HG02610 (cell line): ENCODE results near the gene MVB12B.

Source experiments
- ATAC-seq: cut with Tn5 transposase; IDR thresholded peaks from one replicate; pipeline ENCODE4 v1.9.1; 2021; ENCODE audit warnings: mild to moderate bottlenecking, moderate library complexity; ENCODE audit not compliant: unreplicated experiment

Gene MVB12B

DNA sequence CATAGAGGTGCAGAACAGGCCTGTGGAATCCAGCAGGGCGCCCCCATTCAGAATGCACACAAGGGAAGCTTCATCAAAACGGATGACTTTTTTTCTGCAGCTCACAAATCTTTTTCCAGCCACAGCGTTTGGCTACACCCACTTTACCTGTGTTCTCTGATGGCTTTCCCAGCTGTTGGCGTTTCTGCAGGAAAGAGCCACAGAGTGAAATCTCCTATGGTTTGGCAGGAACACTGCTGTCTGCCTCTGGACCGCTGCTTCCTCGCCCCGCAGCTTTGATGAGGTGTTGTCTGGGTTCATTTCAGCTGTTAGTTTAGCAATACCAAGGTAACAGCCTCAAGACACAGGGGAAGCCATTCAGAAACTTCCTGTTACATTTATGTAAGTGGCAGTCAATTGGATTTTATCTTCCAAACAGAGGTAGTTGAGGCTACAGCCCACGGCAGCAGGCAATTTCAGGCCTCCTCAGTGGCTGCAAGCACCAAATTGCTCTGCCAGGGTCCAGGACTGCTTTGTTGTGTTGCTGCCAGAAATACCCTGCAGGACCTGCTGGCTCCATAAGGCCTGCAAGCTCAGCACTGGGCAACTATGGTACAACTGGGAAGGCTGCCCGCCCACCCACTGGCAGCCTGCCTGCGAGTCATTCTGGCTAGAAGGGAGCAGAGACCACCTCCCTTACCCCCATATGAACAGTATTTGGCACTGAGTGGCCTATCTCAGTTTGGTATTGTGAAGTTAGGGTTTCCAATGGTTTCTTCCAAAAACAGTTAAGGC, 96.7 kb downstream of the MVB12B start:
- no peak for ATAC-seq

DNA sequence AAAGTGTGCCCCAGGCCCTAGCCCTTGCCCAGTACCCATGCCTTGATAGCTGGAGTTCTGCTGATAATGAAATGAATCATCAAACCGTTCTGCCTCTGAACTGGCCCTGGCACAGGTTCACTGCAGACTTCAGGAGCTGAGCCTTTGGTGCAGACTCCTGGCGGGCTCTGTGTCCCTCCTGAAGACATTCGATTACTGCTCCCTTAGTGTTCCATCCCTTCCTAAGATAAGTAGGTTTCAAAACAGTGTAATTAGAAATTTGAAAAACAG, 97.2 kb downstream of the MVB12B start:
- ATAC-seq = no peak

DNA sequence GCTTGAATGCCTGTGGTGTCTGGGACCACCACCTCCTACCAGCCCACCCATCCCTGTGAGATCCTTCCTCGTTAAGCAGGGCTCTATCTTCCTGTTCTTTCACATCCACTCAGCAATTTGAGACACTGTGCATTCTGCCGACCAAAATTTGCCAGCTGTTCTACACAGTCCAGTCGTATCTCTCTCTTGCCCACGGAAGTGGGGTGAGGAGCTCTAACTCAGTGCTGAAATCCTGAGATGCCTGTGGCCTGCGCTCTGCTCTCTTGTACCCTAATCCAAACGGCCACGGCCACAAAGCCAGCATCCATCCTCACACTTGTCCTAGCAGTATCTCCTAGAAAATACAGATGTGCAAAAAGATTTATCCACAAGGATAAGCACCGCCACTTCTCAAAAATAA, 97.9 kb downstream of the MVB12B start:
- no peak for ATAC-seq

DNA sequence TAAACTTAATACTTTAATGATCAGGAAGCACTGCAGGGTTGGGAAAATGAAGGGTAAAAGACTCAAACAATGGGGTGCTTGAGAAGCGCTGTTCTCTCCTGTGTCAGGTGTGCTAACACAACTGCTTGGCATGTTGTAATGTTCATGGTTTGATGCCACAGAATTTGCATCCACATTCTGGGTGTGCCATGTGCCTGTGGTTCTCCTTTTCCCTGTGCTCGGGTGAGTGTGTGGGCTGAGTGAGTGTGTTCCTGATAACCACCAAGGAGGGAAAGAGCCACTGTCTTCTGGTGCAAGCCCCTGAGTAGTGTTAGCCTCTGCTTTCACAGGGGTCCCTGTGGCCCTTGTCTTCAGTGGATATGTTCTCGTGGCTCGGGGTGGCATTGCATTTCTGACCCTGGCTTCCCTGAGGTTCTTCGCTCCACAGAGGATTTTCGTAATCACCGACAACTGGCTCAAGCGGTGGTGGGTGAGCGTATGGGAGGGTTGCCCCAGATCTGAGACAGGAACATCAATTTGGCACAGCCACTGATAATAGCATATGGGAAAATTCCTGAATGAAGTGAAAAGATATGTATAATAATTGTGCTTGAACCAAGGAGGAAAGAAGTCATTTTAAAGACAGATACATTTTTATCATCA, 102.0 kb downstream of the MVB12B start:
- ATAC-seq = no peak

DNA sequence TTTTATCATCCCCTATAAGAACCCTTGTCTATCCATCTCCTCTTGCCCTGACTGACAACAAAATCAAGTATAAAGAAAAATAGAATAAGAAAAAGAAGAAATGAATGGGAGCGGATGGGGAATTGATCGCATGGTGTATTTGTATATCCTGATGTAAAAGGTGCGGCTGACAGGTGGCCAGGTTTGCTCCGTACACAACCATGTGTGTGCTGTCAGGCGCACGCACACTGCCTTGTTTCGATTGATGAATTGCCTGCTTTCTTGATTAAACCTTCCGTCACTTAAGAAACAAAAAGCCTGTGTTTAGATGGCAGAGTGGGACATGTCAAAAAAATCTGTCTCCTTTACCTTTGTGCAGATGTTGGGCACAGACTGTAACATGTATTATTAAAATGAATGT, 102.6 kb downstream of the MVB12B start:
- ATAC-seq = no peak

DNA sequence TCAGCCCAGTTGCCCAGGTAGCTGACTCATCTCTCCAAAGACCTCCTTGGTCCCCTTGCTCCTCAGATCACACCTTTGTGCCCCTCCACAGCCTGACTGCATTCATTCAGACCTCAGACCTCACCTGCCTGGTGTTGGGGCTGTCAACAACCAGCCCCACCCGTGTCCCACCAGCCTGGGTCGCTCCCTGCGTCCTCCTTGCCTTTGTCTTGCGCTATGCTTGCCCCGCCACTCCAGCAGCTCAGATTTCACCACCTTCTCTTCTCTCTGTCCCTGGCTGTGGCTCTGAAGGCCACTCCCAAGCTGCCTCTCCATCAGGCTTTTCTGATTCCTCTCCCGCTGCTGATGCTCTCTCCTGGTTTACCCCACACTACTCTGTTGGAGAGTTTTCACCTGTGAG, 103.5 kb downstream of the MVB12B start:
- ATAC-seq = no peak

DNA sequence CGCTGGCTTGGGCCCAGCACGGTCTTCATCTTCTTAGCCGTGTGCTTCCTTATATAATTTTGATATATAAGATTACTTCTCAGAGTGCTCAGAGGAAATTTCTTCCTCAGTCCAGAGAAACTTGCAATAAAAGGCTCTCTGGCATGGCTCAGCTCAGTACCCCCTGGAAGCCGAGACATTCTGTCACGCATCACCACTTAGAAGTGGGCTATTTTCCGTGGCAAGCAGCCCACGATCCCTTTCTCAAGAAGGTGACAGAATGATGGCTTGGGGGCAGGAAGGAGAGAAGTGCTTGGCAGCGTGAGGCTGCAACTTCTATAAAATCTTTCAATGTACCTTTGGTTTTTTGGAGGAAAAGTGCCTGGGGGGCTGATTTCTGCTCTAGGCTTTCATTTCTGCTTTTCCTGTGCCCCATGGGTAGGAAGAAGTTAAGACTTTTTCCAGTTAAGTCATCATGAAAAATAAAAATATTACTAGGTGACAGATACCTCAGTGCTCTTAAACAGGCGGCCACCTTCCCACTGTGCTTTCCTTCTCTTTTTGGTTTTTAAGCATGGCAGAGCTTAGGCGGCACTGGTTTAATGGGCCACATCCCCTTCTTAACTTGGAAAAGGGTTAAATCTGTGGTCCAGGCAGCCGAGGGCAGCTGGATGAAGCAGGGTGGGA, 104.6 kb downstream of the MVB12B start:
- no peak for ATAC-seq

DNA sequence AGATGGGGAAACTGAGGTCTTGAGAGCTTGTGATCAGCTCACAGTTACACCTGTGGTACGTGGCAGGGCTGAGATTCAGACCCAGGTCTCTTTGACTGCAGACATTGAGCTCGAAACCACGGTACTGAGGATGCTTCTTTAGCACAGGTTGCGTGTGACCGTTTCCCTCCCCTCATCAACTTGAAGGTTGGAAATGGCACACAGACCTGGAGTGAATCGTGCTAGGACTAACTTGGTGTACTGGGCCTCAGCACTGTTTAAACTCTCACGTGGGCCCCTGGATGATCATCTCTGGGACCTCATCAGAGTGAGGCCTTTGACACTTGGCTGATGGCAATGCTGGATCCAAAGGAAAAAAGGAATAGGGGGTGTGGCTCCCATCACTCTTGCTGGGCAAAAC, 106.0 kb downstream of the MVB12B start:
- ATAC-seq = no peak

DNA sequence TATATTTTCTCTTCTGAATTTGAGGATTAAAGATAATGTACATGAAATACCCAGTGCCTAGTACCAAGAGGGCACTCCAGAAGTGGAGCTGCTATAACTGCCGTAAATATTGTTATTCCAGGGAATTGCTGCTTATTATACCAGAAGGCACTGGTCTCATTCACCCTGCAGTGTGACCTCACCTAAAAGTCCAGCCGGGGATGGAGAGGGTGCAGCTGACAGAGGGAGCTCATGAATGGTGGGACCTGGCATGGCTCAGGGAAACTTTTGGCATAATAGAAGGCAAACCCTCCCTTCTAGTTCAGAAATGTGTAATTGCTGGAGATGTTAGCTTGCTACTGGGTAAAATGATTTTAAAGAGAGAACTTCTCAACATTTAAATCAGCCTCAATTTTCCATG, 108.5 kb downstream of the MVB12B start:
- no peak for ATAC-seq

DNA sequence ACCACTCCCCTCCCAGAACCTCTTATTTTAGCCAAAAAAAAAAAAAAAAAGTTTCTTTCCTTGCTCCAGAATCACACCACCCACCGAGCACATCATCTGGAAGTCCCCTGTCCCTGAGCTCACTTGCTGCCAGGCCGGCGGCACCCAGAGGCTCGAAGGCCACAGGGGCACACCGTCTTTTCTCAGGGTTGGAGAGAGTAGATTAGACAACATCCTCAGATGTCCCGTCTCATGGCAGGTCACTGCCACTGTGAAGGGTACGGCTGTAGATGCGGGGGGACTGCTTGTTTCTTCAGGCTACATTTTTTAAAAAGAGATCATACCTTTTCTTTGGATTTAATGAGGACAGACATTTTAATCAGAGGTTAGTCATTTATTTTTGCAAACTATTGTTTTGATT, 109.0 kb downstream of the MVB12B start:
- ATAC-seq = no peak

DNA sequence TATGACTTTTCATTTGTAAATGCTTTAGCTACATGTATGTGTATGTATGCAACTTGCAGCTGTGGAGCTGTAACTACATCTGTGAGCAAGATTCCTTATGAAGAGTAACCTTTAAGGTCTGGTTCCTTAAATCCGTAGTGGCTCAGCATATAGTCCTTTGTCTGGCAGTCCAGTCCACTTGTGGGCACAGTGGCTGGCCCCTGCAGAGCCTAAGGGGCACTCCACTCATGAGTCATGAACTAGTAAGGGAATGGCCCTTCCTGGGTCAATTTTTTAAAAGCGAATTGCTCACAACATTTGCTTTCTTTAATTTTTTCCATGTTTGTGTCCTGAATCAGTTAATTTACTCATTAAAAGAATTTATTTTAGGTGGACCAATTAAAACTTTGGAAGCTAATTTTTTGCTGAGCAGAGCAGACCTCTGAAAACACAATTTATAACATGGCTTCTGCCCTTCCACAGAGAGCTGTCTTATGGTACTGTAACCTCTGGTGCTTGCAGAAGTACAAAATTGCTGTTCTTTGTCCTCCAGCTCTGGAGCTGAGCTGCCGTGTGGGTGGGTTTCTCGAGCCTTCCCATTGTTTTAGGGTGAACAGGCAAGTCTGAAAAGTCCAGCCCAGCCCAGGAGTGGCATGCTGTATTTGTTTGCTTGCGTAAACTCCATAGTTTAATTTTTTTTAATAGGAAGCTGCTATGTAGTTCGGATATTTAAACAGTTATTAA, 110.1 kb downstream of the MVB12B start:
- no peak for ATAC-seq

DNA sequence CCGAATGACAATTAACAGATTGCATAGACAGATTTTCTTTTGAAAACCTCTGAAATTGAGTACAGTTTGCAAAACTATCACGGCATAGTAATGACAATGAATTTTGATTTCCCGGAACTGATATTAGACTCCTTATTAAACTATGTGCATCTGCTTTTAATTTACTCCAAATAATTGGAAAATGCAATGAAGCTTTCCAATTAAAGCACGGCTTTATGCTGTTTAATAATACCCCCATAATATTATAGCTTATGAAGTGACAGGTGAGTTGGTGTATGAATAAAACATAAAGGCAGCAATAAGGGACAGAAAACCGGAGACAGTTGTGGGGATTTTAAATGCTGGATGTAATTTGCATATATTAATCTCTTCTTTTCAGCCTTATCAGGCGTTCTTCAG, 110.6 kb downstream of the MVB12B start:
- no peak for ATAC-seq

DNA sequence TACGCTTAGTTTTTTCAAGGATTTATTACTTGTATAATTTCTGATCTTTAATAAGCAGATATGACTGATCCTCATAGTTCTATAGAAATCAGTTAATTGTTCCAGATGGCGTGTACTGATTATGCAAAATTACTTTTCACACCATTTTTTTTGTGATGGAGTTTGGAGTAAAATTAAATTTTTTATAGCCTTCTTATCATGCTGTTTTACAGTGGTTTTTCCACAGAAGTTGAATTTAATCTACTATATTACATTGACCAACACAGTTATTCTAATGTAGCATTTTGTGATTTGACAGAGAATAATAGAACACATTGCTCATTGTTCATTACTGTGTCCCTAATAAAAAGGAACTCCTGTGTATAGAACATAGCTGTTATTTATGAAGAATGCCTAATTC, 111.1 kb downstream of the MVB12B start:
- ATAC-seq = no peak

DNA sequence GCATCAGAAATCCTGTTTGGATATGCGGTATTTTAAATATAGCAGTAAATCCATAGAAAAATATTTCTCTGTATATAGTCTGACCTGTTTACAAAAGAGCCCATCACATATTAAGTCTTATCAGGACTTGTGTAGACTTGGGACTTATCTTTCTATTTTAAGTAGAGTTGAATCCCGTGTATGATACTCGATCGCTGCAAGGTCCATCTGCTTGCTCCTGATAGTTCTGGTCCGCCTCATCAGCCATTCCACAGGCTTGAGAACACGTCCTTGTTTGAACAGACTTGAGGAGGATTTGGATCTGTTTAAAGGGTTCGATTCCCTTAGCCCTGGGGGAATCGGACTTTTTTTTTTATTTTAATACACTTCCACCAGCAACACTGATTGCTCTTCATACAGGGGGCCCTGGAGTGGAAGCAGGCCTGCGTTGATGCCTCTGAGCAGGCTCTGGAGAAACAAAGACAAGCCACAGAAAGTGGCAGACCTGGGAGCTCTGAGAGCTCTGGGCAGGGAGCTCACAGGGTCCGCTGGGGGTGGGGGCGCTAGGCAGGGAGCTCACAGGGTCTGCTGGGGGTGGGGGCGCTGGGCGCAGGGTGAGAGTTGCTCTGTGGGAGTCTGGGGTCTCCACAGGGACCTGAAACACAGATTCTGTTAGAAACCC, 112.2 kb downstream of the MVB12B start:
- ATAC-seq = no peak

DNA sequence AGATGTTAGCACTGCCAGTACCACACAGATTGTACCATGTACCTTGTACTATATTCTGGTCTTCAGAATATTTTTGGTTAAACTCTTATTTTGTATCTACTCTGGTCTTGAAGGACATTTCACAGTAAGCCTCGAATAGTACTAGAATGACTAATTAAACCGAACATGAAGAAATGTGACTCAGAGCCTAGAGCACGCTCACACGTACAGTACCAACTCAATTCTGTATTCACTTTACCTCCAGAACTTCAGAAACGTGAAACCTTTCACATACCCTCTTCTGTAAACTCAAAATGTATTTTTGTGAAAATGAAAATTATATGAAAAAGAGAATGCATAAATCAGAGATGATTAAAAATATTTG, 112.8 kb downstream of the MVB12B start:
- ATAC-seq = no peak

DNA sequence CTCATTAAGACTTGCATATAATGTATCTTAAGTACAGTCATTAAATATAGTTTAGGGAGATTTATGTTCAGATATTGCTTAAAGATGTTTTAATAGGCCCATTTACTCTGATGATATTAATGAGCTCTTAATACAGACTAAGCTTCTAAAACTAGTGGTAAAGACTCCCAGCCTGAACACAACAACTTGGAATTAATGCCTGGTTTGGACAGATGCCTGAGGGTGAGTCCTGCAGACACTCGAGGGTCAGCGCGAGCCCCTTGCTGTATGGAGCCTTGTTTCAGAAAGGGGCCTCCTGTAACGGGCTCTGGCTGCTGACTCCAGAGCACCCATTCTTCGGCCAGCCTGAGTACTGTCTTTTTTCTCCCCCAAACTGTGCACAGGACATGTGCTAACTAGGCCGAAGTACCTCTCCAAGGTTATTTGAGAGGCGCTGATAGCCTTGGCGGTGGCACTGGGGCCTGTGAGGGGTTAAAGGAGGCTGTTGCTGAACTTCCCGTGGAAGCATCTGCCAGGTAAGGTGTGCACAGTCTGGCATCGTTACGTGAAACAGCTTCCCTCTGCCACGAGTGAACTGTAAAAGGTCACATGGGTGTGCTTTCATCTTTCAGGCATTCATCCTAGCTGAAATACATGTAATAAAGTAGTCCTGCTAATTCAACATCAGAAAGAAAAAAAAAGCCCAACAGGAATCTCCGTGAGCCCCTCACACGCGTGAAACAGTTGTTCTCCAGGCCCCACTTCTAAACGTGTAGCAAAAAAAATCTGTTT, 113.4 kb downstream of the MVB12B start:
- no peak for ATAC-seq

DNA sequence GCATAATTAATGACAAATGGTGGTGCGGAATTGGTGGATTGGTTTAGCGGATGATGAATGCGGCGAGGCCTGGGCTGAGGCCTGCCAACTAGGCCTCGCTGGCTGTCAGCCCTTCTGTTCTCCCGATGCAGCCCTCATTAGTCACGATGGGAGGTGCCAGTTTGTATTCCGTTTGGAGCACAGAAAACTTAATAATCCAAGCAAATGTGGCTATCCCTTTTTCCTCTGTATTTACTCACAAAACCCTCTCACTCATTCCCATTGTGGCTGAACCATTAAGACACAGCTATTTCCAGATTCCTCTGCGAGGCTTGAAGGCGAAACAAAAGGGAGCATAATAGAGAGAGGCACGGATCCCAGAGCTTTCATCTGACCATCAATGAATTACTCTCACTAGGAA, 114.3 kb downstream of the MVB12B start:
- ATAC-seq = no peak

DNA sequence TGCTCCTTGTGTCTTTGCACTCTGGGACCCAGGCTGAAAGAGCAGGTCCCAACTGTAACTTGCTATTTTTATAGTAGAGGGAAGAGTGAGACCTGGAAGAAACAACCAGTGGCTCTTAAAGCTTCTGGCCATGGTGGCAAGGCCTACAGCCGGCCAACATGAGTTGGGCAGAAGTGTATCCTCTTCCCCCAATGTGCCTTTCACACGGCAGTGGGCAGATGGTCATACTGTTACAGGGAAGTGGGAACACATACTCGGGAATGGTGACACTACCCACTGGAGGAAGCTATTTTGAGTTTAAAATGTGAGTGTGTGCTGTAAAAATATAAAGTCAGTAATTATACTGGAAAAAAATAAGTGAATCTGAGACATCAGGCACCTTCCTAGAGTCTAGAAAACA, 116.0 kb downstream of the MVB12B start:
- ATAC-seq = no peak

DNA sequence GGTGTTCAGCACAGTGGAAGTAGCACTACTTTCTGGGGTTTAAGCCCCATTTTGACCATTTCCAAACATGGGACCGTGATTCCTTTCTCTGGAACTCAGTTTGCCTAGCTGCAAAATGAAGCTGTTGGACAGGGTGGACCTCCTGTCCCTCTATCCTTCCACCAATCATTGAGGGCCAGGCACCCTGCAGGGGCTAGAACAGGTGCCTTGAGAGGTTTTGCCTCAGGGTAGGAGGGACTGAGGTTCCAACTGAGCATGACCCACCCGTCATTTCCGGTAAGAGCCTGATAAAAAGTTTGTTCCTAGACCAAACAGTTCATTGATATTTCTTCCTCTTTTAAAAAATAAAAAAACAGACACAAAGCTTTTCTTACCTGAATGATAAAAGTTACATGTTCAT, 116.5 kb downstream of the MVB12B start:
- no peak for ATAC-seq

DNA sequence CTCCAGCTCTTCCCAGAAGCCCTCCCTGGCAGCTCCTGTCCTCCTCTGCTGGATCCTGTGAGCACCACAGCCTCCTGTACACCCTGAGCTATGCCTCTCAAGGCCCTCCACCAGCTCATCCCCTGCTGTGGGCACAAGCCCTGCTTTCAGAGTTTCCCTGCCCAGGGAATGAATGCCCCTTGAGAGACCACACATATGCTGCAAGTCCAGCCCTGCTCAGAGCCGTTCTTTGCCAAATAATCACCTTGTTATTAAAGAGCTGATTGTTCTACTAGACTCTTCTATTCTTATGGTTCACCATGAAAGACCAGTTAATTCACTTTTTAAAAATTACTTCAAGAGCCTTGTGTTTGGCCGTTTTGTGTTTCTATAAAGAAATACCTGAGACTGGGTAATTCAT, 121.5 kb downstream of the MVB12B start:
- no peak for ATAC-seq
